Choroid plexus epithelial cell (primary cell): ENCODE measurements around the gene TBC1D22A.

ENCODE experiments used
- DNase-seq: peaks from one replicate; pipeline ENCODE4 v3.0.0-alpha.2; 2010; ENCODE audit warnings: low read depth
- H3K4me3 ChIP-seq: 2 replicates; pipeline ENCODE4 v1.5.1; 2011; ENCODE audit warnings: low read depth, mild to moderate bottlenecking, control low read depth, low read length, moderate library complexity
- TF ChIP-seq, protein P1 (sequence below): conservative IDR thresholded peaks from 2 replicates; pipeline ENCODE4 v1.5.1; 2011; ENCODE audit warnings: low read depth, mild to moderate bottlenecking, control low read depth, inconsistent platforms, low read length, moderate library complexity

Gene TBC1D22A

DNA sequence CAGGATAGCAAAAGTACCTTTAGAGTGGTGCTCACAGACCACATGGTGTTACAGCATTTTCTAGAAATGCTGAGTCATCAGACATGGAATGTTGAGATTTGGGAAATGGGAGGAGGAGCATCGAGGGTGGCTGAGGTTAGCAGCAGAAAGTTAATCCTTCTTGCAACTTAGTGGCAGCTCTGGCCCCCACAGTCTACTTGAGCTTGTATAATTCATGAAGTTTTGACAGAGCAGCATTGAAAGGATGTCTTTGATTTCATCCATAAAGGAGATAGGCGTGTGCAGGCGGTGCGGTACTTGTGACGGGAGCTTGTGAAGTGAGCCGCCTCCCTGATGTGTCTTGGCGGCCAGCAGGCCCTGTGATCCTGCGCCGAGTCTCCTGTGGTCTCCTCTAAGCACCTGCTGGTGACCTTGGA lies 330.5 kb downstream of the TBC1D22A start:
- peak; percentile 85 for DNase-seq
- TF ChIP-seq, protein P1, sequence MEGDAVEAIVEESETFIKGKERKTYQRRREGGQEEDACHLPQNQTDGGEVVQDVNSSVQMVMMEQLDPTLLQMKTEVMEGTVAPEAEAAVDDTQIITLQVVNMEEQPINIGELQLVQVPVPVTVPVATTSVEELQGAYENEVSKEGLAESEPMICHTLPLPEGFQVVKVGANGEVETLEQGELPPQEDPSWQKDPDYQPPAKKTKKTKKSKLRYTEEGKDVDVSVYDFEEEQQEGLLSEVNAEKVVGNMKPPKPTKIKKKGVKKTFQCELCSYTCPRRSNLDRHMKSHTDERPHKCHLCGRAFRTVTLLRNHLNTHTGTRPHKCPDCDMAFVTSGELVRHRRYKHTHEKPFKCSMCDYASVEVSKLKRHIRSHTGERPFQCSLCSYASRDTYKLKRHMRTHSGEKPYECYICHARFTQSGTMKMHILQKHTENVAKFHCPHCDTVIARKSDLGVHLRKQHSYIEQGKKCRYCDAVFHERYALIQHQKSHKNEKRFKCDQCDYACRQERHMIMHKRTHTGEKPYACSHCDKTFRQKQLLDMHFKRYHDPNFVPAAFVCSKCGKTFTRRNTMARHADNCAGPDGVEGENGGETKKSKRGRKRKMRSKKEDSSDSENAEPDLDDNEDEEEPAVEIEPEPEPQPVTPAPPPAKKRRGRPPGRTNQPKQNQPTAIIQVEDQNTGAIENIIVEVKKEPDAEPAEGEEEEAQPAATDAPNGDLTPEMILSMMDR = no peak
- H3K4me3 ChIP-seq = no peak overlapping the region

DNA sequence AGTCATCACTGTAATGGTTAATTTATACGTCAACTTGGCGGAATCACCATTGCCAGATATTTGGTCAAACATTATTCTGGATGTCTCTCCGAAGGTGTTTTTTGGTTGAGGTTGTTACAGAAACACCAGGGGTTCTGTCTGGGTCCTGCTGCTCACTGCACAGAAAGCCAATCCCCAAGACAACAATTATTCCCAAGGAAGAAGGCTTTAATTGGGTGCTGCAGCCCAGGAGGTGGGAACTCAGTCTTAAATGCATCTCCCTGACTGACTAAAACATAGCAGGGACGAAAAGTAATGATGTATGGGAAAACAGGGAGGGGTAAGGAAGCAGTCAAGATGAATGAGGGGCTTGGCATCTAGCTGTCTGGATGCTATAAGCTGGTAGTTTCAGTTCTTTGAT lies 331.3 kb downstream of the TBC1D22A start:
- H3K4me3 ChIP-seq = no peak overlapping the region
- TF ChIP-seq, protein P1 = no peak
- DNase-seq = no peak

GRCh38 chr22:47094861-47095330 lies 332.4 kb downstream of the TBC1D22A start:
- DNase-seq = no peak
- no peak overlapping the region for H3K4me3 ChIP-seq
- TF ChIP-seq, protein P1 = no peak

DNA sequence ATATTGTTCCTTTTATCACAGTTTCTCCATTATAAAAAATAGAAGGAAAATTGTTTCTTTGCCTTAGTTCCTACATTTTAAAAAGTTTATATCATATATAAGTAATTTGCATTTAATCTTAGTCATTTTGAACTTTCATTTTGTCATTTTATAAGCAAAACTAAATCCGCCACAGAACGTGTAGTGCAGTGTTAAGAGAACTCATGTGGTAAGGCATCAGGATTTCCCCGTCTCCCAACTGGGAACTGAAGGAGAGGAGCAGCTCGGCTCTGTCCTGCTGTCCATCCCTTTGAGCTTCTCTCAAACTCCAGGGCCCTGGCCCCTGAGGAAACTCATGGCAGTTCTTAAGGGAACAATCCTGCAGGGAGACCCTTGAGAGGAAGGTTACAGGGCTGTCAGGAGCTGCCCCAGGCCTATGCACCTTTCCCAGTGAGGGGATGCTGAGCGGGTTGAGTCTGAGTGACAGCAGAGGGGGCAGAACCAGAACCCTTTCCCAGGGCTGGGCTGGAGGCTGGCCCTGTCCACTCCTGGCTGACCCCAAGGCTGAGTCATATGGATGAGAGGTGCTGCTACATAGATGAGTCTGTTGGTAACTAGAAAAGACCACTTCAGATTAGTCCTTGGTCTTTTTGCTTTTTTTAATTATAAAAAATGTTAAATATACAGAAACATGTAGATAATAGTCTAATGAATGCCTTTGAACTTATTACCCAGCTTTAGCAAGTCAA lies 333.1 kb downstream of the TBC1D22A start:
- TF ChIP-seq, protein P1 = no peak
- no peak overlapping the region for H3K4me3 ChIP-seq
- peak; percentile 33 for DNase-seq

DNA sequence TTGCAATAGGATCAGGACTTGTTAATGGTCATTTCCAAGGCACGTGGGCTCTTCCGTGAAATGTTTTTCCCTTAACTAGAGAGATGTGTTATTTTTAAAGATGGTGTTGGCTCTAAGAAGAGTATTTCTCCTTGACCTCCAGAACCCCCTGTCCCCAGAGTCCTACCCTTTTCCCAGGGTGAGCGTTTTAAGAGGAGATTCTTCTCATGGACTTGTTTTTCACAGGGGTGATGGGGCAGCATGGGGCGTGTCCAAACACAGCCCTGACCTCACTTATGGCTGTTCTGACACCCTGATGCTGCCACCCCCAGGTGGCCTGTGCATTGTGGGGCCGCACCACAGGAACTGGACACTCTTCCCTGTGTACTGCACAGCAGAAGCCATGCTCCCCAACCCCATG lies 335.7 kb downstream of the TBC1D22A start:
- DNase-seq = no peak
- no peak overlapping the region for H3K4me3 ChIP-seq
- TF ChIP-seq, protein P1 = no peak

- DNase-seq = no peak
- no peak overlapping the region for H3K4me3 ChIP-seq
- TF ChIP-seq, protein P1 = no peak
Measured at GRCh38 chr22:47098554-47098953, 336.1 kb downstream of the TBC1D22A start.

GRCh38 chr22:47100019-47100418 lies 337.6 kb downstream of the TBC1D22A start:
- DNase-seq = no peak
- no peak overlapping the region for H3K4me3 ChIP-seq
- TF ChIP-seq, protein P1 = no peak
